HG03025 (cell line): ENCODE results near the gene SYS1.

Experiments used
- ATAC-seq: cut with Tn5 transposase; IDR thresholded peaks from one replicate; pipeline ENCODE4 v1.9.1; 2021; ENCODE audit warnings: mild to moderate bottlenecking, moderate library complexity; ENCODE audit not compliant: unreplicated experiment, low FRiP score

Gene SYS1

GRCh38 chr20:45409521-45410272 lies 46.7 kb downstream of the SYS1 start:
- no peak for ATAC-seq

GRCh38 chr20:45410887-45411286 lies 47.9 kb downstream of the SYS1 start:
- ATAC-seq, result no peak

GRCh38 chr20:45412653-45413052 lies 49.7 kb downstream of the SYS1 start:
- ATAC-seq, result no peak

- no peak for ATAC-seq
Observed at GRCh38 chr20:45413479-45413878, 50.5 kb downstream of the SYS1 start.

GRCh38 chr20:45415822-45416637 lies 53.1 kb downstream of the SYS1 start, which contains the start of gene PIGT:
Gene PIGT, plus strand, starts transcription at chr20:45416141. Its CDS starts 16 bp downstream, at chr20:45416157.
- peak; percentile 54 for ATAC-seq

GRCh38 chr20:45416917-45417316 lies 54.0 kb downstream of the SYS1 start:
- ATAC-seq, result no peak
